H54 (cell line): ENCODE data around the gene PLAU.

ENCODE experiments used
- DNase-seq: peaks from one replicate; pipeline ENCODE4 v3.0.0; 2011; ENCODE audit warnings: low spot score, mixed read lengths; ENCODE audit not compliant: insufficient read length
- FAIRE-seq: peaks from 3 replicates; lab custom pipeline; 2011; peaks lifted over from hg19 to GRCh38; lab: Jason Lieb, UNC
- POLR2A ChIP-seq: IDR thresholded peaks from 2 replicates; pipeline ENCODE4 v1.6.1; 2011; ENCODE audit warnings: low read depth, mild to moderate bottlenecking, low read length

PLAU gene

GRCh38 chr10:73910764-73911552 is at the start of gene PLAU:
Gene PLAU (plus strand): TSS chr10:73911132. CDS start chr10:73911556, 424 bp downstream.
- FAIRE-seq (no peak), DNase-seq (no peak)
- no peak for TF ChIP-seq POLR2A

GRCh38 chr10:73862011-73862410 is 48.9 kb upstream of the PLAU start:
- no peak for TF ChIP-seq POLR2A
- FAIRE-seq (no peak), DNase-seq (no peak)

- TF ChIP-seq POLR2A: no peak
- DNase-seq (no peak), FAIRE-seq (no peak)
Measured at GRCh38 chr10:73863039-73863817, 47.7 kb upstream of the PLAU start.

GRCh38 chr10:73864229-73864628 is 46.7 kb upstream of the PLAU start:
- DNase-seq (no peak), FAIRE-seq (no peak)
- no peak for TF ChIP-seq POLR2A

GRCh38 chr10:73865107-73865458 is 45.8 kb upstream of the PLAU start:
- FAIRE-seq (no peak), DNase-seq (no peak)
- no peak for TF ChIP-seq POLR2A

GRCh38 chr10:73865459-73866442 is 45.2 kb upstream of the PLAU start:
- DNase-seq (no peak), FAIRE-seq (no peak)
- no peak for TF ChIP-seq POLR2A

- no peak for FAIRE-seq
- TF ChIP-seq POLR2A: no peak
- DNase-seq: no peak
Measured at GRCh38 chr10:73866621-73867020, 44.3 kb upstream of the PLAU start.

- DNase-seq: no peak
- TF ChIP-seq POLR2A: no peak
- no peak for FAIRE-seq
Measured at GRCh38 chr10:73867126-73867807, 43.7 kb upstream of the PLAU start.

- no peak for FAIRE-seq
- no peak for DNase-seq
Measured at GRCh38 chr10:73867871-73868631, 42.9 kb upstream of the PLAU start.

GRCh38 chr10:73868655-73869195 is 42.2 kb upstream of the PLAU start:
- no peak for DNase-seq
- FAIRE-seq: no peak

More at GRCh38 chr10:73867871-73868631, 42.9 kb upstream of the PLAU start:
- TF ChIP-seq POLR2A: no peak

GRCh38 chr10:73871295-73872189 is 39.4 kb upstream of the PLAU start:
- no peak for TF ChIP-seq POLR2A
- no peak for DNase-seq
- no peak for FAIRE-seq

More at GRCh38 chr10:73868655-73869195, 42.2 kb upstream of the PLAU start:
- TF ChIP-seq POLR2A: no peak
